ENCODE measurements around the gene SLC39A11.

The SLC39A11 gene

GRCh38 chr17:72661116-72661944, 431.2 kb downstream of the SLC39A11 start:
- FAIRE-seq (no peak), DNase-seq (ENCODE audit: insufficient read length, low spot score) (no peak)
- no peak for TF ChIP-seq POLR2A (IDR thresholded peaks at IDR 0.05; ENCODE audit: low read depth, low read length)

DNA sequence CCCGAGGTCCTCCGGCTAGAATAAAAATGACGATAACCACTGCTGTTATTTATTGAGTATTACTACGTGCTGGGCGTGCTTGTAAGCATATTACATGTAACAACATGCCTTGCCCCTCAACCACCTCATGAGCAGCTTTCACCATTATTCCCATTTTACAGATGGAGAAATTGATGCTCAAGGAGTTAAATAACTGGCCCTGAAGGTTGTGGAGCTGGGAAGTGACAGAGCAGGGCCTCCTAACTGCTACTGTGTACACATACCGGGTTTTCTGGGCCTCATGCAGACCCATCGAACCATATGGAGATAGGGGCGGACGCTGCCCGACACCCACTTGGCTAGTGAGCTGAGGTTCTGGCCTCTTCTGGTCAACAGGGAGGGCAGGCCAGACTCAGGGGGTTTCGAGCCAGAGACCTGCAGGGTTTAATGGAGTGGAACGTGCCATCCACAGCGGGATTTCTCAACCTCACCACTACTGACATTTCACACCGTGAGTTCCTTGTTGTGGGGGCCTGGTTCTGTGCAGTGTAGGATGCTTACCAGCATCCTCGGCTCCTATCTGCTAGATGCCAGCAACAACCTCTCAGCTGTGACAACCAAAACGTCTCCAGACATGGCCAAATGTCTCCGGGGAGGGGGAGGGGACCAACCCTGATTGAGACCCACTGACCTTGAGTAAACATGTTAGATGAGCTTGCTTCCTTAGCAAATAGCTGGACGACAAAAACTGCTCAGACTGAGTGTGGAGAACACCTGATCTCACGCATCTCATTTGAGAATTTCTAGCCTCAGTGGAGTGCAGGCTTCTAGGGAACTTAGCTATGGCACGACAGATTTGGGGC, 432.0 kb downstream of the SLC39A11 start:
- no peak for DNase-seq (ENCODE audit: insufficient read length, low spot score)
- no peak for FAIRE-seq
- TF ChIP-seq POLR2A (IDR thresholded peaks at IDR 0.05; ENCODE audit: low read depth, low read length) (no peak), POU2F2 (IDR thresholded peaks at IDR 0.05; ENCODE audit: low read depth, low read length) (no peak), PAX5 (IDR thresholded peaks at IDR 0.05; ENCODE audit: insufficient read depth, low read length, severe bottlenecking) (no peak), POLR2AphosphoS5 (IDR thresholded peaks at IDR 0.05; ENCODE audit: low read depth, low read length) (no peak), TAF1 (IDR thresholded peaks at IDR 0.05; ENCODE audit: low read depth, low read length) (no peak), SPI1 (IDR thresholded peaks at IDR 0.05; ENCODE audit: low read depth, low read length) (no peak)

DNA sequence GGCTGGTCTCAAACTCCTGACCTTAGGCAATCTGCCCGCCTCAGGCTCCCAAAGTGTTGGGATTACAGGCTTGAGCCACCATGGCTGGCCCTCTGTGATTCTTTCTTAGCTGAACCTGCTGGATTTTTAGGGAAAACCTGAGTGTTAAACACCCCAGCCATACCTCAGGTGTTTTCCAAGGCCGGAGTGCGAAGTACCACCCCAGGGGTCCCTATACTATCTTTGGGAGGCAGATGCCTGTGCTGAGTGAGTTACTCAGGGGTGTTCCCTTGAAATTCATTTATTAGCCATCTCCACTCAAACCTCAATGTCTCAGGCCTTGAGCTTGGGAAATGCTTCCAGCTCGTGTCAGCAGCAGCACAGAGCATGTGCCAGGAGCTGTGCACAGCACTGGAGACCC, 432.7 kb downstream of the SLC39A11 start:
- DNase-seq (ENCODE audit: insufficient read length, low spot score) = no peak
- FAIRE-seq = no peak
- no peak for TF ChIP-seq TAF1 (IDR thresholded peaks at IDR 0.05; ENCODE audit: low read depth, low read length)
- no peak for TF ChIP-seq POLR2AphosphoS5 (IDR thresholded peaks at IDR 0.05; ENCODE audit: low read depth, low read length)
- TF ChIP-seq POLR2A (IDR thresholded peaks at IDR 0.05; ENCODE audit: low read depth, low read length) = no peak
- no peak for TF ChIP-seq POU2F2 (IDR thresholded peaks at IDR 0.05; ENCODE audit: low read depth, low read length)
- no peak for TF ChIP-seq PAX5 (IDR thresholded peaks at IDR 0.05; ENCODE audit: insufficient read depth, low read length, severe bottlenecking)
- no peak for TF ChIP-seq SPI1 (IDR thresholded peaks at IDR 0.05; ENCODE audit: low read depth, low read length)

GRCh38 chr17:72658675-72659074, 433.8 kb downstream of the SLC39A11 start:
- no peak for DNase-seq (ENCODE audit: insufficient read length, low spot score)
- no peak for FAIRE-seq

GRCh38 chr17:72657467-72658317, 434.8 kb downstream of the SLC39A11 start:
- no peak for DNase-seq (ENCODE audit: insufficient read length, low spot score)
- no peak for FAIRE-seq
- no peak for TF ChIP-seq POLR2AphosphoS5 (IDR thresholded peaks at IDR 0.05; ENCODE audit: low read depth, low read length)
- TF ChIP-seq POU2F2 (IDR thresholded peaks at IDR 0.05; ENCODE audit: low read depth, low read length) = no peak
- TF ChIP-seq TAF1 (IDR thresholded peaks at IDR 0.05; ENCODE audit: low read depth, low read length) = no peak
- TF ChIP-seq POLR2A (IDR thresholded peaks at IDR 0.05; ENCODE audit: low read depth, low read length) = no peak
- TF ChIP-seq PAX5 (IDR thresholded peaks at IDR 0.05; ENCODE audit: insufficient read depth, low read length, severe bottlenecking) = no peak
- TF ChIP-seq SPI1 (IDR thresholded peaks at IDR 0.05; ENCODE audit: low read depth, low read length) = no peak

More at GRCh38 chr17:72658675-72659074, 433.8 kb downstream of the SLC39A11 start:
- TF ChIP-seq POLR2AphosphoS5 (IDR thresholded peaks at IDR 0.05; ENCODE audit: low read depth, low read length) = no peak
- no peak for TF ChIP-seq TAF1 (IDR thresholded peaks at IDR 0.05; ENCODE audit: low read depth, low read length)
- no peak for TF ChIP-seq POLR2A (IDR thresholded peaks at IDR 0.05; ENCODE audit: low read depth, low read length)
- TF ChIP-seq POU2F2 (IDR thresholded peaks at IDR 0.05; ENCODE audit: low read depth, low read length) = no peak
- no peak for TF ChIP-seq SPI1 (IDR thresholded peaks at IDR 0.05; ENCODE audit: low read depth, low read length)
- TF ChIP-seq PAX5 (IDR thresholded peaks at IDR 0.05; ENCODE audit: insufficient read depth, low read length, severe bottlenecking) = no peak

DNA sequence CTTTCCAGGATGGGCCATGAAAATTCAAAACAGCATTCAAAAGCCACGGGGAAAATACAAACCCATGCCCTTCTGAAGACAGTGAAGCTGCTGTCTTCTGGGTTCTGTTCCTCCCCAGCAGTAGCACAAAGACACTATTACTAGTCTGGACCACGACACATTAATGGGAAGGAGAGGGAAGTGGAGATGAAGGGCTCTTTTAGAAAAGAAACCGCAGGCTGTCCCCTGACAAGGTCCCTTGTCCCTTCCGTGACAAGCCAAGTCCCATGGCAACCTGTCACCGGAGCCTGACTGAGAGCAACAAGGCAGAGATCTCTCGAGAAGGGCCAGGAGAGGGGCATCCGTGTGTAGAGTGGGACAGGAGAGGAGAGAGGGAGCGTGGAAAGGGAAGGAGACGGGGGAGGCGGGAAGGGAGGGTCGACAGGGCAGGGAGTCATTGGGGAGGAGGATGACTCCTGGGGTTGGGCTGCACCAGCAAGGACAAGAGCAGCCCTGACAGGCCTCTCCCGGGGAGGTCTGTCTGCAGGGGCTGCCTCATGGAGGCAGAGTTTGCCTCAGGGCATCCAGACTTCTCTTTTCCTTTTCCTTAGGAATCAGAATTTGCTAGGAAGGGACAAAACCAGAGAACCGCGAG, 436.2 kb downstream of the SLC39A11 start:
- no peak for DNase-seq (ENCODE audit: insufficient read length, low spot score)
- no peak for FAIRE-seq
- TF ChIP-seq TAF1 (IDR thresholded peaks at IDR 0.05; ENCODE audit: low read depth, low read length) = no peak
- TF ChIP-seq PAX5 (IDR thresholded peaks at IDR 0.05; ENCODE audit: insufficient read depth, low read length, severe bottlenecking) = no peak

- TF ChIP-seq TAF1 (IDR thresholded peaks at IDR 0.05; ENCODE audit: low read depth, low read length) = no peak
- TF ChIP-seq PAX5 (IDR thresholded peaks at IDR 0.05; ENCODE audit: insufficient read depth, low read length, severe bottlenecking) = no peak
- no peak for TF ChIP-seq POLR2AphosphoS5 (IDR thresholded peaks at IDR 0.05; ENCODE audit: low read depth, low read length)
- no peak for TF ChIP-seq SPI1 (IDR thresholded peaks at IDR 0.05; ENCODE audit: low read depth, low read length)
- no peak for TF ChIP-seq POLR2A (IDR thresholded peaks at IDR 0.05; ENCODE audit: low read depth, low read length)
- TF ChIP-seq POU2F2 (IDR thresholded peaks at IDR 0.05; ENCODE audit: low read depth, low read length) = no peak
- DNase-seq (ENCODE audit: insufficient read length, low spot score) (no peak), FAIRE-seq (no peak)
Measured at GRCh38 chr17:72654706-72655105, 437.8 kb downstream of the SLC39A11 start.

- DNase-seq (ENCODE audit: insufficient read length, low spot score) (no peak), FAIRE-seq (no peak)
- TF ChIP-seq POU2F2 (IDR thresholded peaks at IDR 0.05; ENCODE audit: low read depth, low read length) (no peak), TAF1 (IDR thresholded peaks at IDR 0.05; ENCODE audit: low read depth, low read length) (no peak)
Measured at GRCh38 chr17:72651988-72652387, 440.5 kb downstream of the SLC39A11 start.

GRCh38 chr17:72648702-72649101, 443.8 kb downstream of the SLC39A11 start:
- TF ChIP-seq PAX5 (IDR thresholded peaks at IDR 0.05; ENCODE audit: insufficient read depth, low read length, severe bottlenecking) (no peak), POLR2AphosphoS5 (IDR thresholded peaks at IDR 0.05; ENCODE audit: low read depth, low read length) (no peak)
- DNase-seq (ENCODE audit: insufficient read length, low spot score) (no peak), FAIRE-seq (no peak)

All from GM12891 (cell line).